HUES48 (cell line): Measurements from ENCODE around the gene SDK1.
A peak's percentile ranks its signal among the peaks of the same experiment; 100 is the strongest.

Source experiments
- H3K27ac ChIP-seq: one replicate; pipeline ENCODE4 v1.7.0; 2013; ENCODE audit warnings: low read depth, low read length, inconsistent platforms
- H3K27me3 ChIP-seq: 2 replicates; pipeline ENCODE4 v1.6.1; 2013; ENCODE audit warnings: mild to moderate bottlenecking, low read length; ENCODE audit not compliant: control insufficient read depth, insufficient read depth
- H3K36me3 ChIP-seq: 2 replicates; pipeline ENCODE4 v1.6.1; 2013; ENCODE audit warnings: low read length; ENCODE audit not compliant: control insufficient read depth, insufficient read depth
- H3K4me1 ChIP-seq: 2 replicates; pipeline ENCODE4 v1.6.1; 2013; ENCODE audit warnings: mild to moderate bottlenecking, low read length; ENCODE audit not compliant: control insufficient read depth, insufficient read depth
- H3K4me3 ChIP-seq: 2 replicates; pipeline ENCODE4 v1.5.1; 2013; ENCODE audit warnings: mild to moderate bottlenecking, low read depth, low read length
- H3K9ac ChIP-seq: 2 replicates; pipeline ENCODE4 v1.6.1; 2013; ENCODE audit warnings: mild to moderate bottlenecking, low read depth, low read length, moderate library complexity
- H3K9me3 ChIP-seq: 2 replicates; pipeline ENCODE4 v1.6.1; 2013; ENCODE audit warnings: low read length; ENCODE audit not compliant: control insufficient read depth, insufficient read depth

Gene SDK1

GRCh38 chr7:3657206-3657605 is 356.2 kb downstream of the SDK1 start:
- no peaks in the 10 kb centered on the region for H3K27me3 ChIP-seq
- no peaks in the 10 kb centered on the region for H3K4me1 ChIP-seq
- H3K4me3 ChIP-seq = no peak overlapping the region
- no peaks in the 10 kb centered on the region for H3K36me3 ChIP-seq
- H3K9me3 ChIP-seq = no peaks in the 10 kb centered on the region
- no peak overlapping the region for H3K27ac ChIP-seq
- no peak overlapping the region for H3K9ac ChIP-seq

GRCh38 chr7:3668743-3669142 is 367.7 kb downstream of the SDK1 start:
- H3K9me3 ChIP-seq = no peaks in the 10 kb centered on the region
- H3K9ac ChIP-seq = no peak overlapping the region
- H3K27ac ChIP-seq = no peak overlapping the region
- no peaks in the 10 kb centered on the region for H3K36me3 ChIP-seq
- no peaks in the 10 kb centered on the region for H3K27me3 ChIP-seq
- H3K4me3 ChIP-seq = no peak overlapping the region
- H3K4me1 ChIP-seq = peaks cover 7% of the 10 kb centered on the region; the same call in 1 of the 2 replicates

DNA sequence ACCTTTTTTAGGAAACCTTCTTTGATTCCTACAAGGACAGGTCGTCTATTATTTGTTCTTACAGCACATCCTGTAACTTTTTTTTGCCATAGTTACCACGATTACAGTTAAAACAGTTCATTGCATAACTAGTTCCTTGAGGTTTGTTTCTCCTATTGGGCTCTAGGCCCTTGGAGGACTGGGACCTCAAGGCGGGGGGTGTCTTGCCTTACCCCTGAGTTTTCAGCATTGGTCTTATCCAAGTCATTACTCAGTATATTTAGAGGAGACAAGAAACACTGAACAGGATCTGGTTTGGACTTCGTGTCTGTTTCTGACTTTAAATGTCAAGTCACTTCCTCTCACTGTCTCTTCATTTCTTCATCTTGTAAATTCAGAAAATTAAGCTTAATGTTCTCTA is 369.8 kb downstream of the SDK1 start:
- no peak overlapping the region for H3K4me3 ChIP-seq
- no peaks in the 10 kb centered on the region for H3K36me3 ChIP-seq
- H3K9ac ChIP-seq = no peak overlapping the region
- peaks cover 9% of the 10 kb centered on the region; the same call in 1 of the 2 replicates for H3K4me1 ChIP-seq
- H3K9me3 ChIP-seq = no peaks in the 10 kb centered on the region
- no peak overlapping the region for H3K27ac ChIP-seq
- no peaks in the 10 kb centered on the region for H3K27me3 ChIP-seq

- no peak overlapping the region for H3K27ac ChIP-seq
- no peak overlapping the region for H3K4me3 ChIP-seq
- no peak overlapping the region for H3K9ac ChIP-seq
- peaks cover 9% of the 10 kb centered on the region; the same call in 1 of the 2 replicates for H3K4me1 ChIP-seq
- no peaks in the 10 kb centered on the region for H3K27me3 ChIP-seq
- no peaks in the 10 kb centered on the region for H3K9me3 ChIP-seq
- H3K36me3 ChIP-seq = no peaks in the 10 kb centered on the region
Measured at GRCh38 chr7:3673524-3673923, 372.5 kb downstream of the SDK1 start.

GRCh38 chr7:3678314-3678810 is 377.3 kb downstream of the SDK1 start:
- Histone ChIP-seq H3K27ac (no peak overlapping the region), H3K4me1 (peaks cover 4% of the 10 kb centered on the region), H3K36me3 (no peaks in the 10 kb centered on the region), H3K9ac (no peak overlapping the region), H3K4me3 (no peak overlapping the region), H3K27me3 (no peaks in the 10 kb centered on the region), H3K9me3 (no peaks in the 10 kb centered on the region)

DNA sequence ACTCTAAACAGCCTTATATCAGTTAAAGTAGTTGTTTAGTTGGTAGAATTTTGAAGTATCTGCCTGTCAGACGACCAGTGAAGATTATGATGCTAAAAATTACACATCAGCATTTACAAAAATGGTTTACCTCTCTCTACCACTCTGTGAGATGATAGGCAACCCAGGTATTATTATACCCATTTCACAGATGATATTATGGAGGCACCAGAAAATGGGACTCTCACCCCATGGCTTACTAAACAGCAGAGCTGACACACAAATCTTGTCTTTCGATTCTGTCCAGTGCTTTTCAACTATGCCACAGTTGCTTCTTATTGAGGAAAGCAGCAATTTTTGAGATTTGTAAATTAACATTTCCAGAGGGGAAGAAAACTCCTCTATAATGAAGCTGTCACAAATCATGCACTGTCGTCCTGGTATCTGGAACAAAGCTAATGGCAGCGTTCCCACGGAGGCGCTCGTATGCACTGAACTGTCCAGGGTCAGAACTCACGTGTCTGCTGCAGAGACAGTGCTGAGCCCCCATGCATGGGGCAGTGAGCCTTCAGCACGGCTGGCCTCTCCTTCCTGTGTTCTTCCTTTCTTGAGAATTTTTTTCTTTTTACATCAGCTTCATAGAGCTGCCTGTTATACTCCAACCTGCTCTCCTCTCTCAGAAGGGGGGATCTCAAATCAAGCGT is 381.1 kb downstream of the SDK1 start:
- H3K27ac ChIP-seq = no peak overlapping the region
- no peaks in the 10 kb centered on the region for H3K9me3 ChIP-seq
- no peak overlapping the region for H3K4me3 ChIP-seq
- no peaks in the 10 kb centered on the region for H3K36me3 ChIP-seq
- H3K4me1 ChIP-seq = peaks cover 13% of the 10 kb centered on the region
- no peak overlapping the region for H3K9ac ChIP-seq
- no peaks in the 10 kb centered on the region for H3K27me3 ChIP-seq

DNA sequence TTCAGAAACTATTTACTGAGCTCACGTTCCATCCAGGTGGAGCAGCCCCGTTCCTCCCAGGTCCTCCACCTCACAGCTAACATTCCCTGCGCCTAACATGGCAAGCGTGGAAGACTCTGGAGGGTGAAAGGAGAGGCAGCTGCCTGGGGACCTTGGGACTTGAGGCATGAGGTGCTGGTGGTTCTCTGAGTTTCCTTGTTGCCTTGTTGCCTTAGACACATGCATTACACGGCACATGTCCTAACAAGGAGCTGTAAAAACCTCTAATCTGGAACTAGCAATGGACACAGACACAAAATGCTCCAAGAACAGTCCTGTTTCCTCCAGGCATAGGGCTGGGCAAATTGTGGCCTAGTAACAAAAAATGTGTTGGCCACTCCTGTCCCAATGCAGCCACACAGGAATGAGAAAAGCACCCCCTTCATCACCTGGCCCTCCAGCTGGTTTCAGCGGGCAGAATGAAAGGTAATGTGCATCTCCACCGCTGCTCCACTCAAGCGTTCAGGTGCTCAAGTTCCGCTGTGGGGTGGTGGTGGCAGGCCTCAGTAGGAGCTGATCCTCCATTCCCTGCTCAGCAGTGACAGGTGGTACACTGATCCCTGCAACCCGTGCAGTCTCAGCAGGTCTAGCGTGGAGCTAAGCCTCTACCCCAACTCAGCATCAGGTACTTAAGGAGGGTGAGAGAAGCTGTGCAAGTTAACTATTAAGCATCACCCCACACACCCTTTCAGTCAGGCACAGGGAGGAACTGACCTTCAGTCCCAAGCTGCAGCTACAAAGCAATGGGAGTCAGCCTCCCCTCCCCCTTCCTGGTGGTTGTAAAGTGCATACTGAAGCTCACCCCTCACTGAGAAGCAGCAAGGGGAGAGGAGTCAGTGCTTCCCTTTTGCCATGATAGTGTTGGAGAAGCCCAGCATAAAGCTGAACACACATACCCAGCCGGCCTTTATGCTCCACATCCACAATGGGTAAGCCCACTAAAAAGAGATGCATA is 382.8 kb downstream of the SDK1 start:
- no peaks in the 10 kb centered on the region for H3K27me3 ChIP-seq
- H3K4me1 ChIP-seq = peaks cover 13% of the 10 kb centered on the region
- H3K9me3 ChIP-seq = no peaks in the 10 kb centered on the region
- no peaks in the 10 kb centered on the region for H3K36me3 ChIP-seq
- H3K27ac ChIP-seq = peak overlapping the region; percentile 14
- no peak overlapping the region for H3K9ac ChIP-seq
- no peak overlapping the region for H3K4me3 ChIP-seq

GRCh38 chr7:3688071-3688470 is 387.0 kb downstream of the SDK1 start:
- Histone ChIP-seq H3K9ac (no peak overlapping the region), H3K4me1 (peaks cover 34% of the 10 kb centered on the region), H3K27ac (no peak overlapping the region), H3K9me3 (no peaks in the 10 kb centered on the region), H3K27me3 (no peaks in the 10 kb centered on the region), H3K36me3 (no peaks in the 10 kb centered on the region), H3K4me3 (no peak overlapping the region)

DNA sequence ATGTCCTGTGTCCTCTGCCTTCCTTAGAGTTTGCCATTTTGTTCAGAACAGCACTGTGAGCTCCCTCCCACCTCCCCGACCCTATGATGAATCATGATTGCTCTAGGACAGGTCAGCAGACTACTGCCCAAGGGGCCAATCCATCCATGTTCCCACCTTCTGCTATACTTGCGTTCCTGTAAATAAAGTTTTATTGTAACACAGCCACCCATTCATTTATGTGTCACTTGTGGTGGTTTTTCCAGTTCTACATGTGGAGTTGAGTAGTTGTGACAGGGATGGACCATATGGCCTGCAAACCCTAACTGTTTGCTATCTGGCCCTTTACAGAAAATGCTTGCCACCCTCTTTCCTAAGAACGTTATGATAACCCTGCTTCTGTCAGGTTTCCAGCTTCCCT is 387.8 kb downstream of the SDK1 start:
- Histone ChIP-seq H3K9me3 (no peaks in the 10 kb centered on the region), H3K36me3 (no peaks in the 10 kb centered on the region), H3K4me1 (peaks cover 32% of the 10 kb centered on the region), H3K9ac (no peak overlapping the region), H3K27me3 (no peaks in the 10 kb centered on the region), H3K27ac (no peak overlapping the region), H3K4me3 (no peak overlapping the region)

- H3K9ac ChIP-seq = peak overlapping the region; percentile 11; the same call in 1 of the 2 replicates
- H3K4me1 ChIP-seq = peaks cover 24% of the 10 kb centered on the region
- H3K9me3 ChIP-seq = no peaks in the 10 kb centered on the region
- peak overlapping the region; percentile 16 for H3K27ac ChIP-seq
- H3K36me3 ChIP-seq = no peaks in the 10 kb centered on the region
- no peaks in the 10 kb centered on the region for H3K27me3 ChIP-seq
- H3K4me3 ChIP-seq = no peak overlapping the region
Measured at GRCh38 chr7:3691478-3692158, 390.6 kb downstream of the SDK1 start.
